OCI-LY3 (cell line): ENCODE measurements around the gene CCDC110.

ENCODE experiments used
- EZH2phosphoT487 ChIP-seq: fragments of 200-600 bp; shearing (Covaris generic); IDR thresholded peaks from 2 replicates; pipeline ENCODE4 v1.6.1; 2018; ENCODE audit warnings: antibody characterized with exemption, mixed run types, low read depth
- TF ChIP-seq, protein P1 (sequence below): fragments of 200-600, 300-600 bp; sonication (generic); IDR thresholded peaks from 2 replicates; pipeline ENCODE4 v1.5.1; 2014; ENCODE audit warnings: antibody characterized with exemption, low read length, low read depth

- TF ChIP-seq EZH2phosphoT487 = no peak
- TF ChIP-seq, protein P1, sequence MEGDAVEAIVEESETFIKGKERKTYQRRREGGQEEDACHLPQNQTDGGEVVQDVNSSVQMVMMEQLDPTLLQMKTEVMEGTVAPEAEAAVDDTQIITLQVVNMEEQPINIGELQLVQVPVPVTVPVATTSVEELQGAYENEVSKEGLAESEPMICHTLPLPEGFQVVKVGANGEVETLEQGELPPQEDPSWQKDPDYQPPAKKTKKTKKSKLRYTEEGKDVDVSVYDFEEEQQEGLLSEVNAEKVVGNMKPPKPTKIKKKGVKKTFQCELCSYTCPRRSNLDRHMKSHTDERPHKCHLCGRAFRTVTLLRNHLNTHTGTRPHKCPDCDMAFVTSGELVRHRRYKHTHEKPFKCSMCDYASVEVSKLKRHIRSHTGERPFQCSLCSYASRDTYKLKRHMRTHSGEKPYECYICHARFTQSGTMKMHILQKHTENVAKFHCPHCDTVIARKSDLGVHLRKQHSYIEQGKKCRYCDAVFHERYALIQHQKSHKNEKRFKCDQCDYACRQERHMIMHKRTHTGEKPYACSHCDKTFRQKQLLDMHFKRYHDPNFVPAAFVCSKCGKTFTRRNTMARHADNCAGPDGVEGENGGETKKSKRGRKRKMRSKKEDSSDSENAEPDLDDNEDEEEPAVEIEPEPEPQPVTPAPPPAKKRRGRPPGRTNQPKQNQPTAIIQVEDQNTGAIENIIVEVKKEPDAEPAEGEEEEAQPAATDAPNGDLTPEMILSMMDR = no peak
Observed at GRCh38 chr4:185405296-185405999, 66.1 kb downstream of the CCDC110 start.
